HG03571 (cell line): ENCODE results near the gene CERS4.
"Not testable (repeated sequence)": the region's sequence is repeated elsewhere in the genome, so short reads cannot be mapped to it uniquely, and the experiment has no call there.

Experiments
- ATAC-seq: cut with Tn5 transposase; IDR thresholded peaks from one replicate; pipeline ENCODE4 v1.9.1; 2021; ENCODE audit not compliant: unreplicated experiment

Gene CERS4

GRCh38 chr19:8208922-8209461 is at the start of gene CERS4:
CERS4 (plus strand) TSS chr19:8209370; CDS start chr19:8251077, 41,707 bp downstream.
- ATAC-seq = peak; percentile 45

- ATAC-seq = no peak
These were observed 48.0 kb upstream of the CERS4 start for GRCh38 chr19:8161135-8161646.

GRCh38 chr19:8163759-8164158 is 45.4 kb upstream of the CERS4 start:
- no peak for ATAC-seq

- no peak for ATAC-seq
These were observed 41.2 kb upstream of the CERS4 start for GRCh38 chr19:8167985-8168384.

- no peak for ATAC-seq
These were observed 40.6 kb upstream of the CERS4 start for GRCh38 chr19:8168537-8168936.

GRCh38 chr19:8174706-8175105 is 34.5 kb upstream of the CERS4 start:
- no peak for ATAC-seq

- no peak for ATAC-seq
These were observed 29.2 kb upstream of the CERS4 start for GRCh38 chr19:8180018-8180417.

GRCh38 chr19:8184274-8184673 is 24.9 kb upstream of the CERS4 start:
- no peak for ATAC-seq

- ATAC-seq = no peak
These were observed 23.7 kb upstream of the CERS4 start for GRCh38 chr19:8185343-8186068.

GRCh38 chr19:8192221-8192820 is 16.8 kb upstream of the CERS4 start:
- no peak for ATAC-seq

GRCh38 chr19:8194528-8195267 is 14.5 kb upstream of the CERS4 start:
- no peak for ATAC-seq

GRCh38 chr19:8196271-8196927 is 12.8 kb upstream of the CERS4 start:
- ATAC-seq = no peak

GRCh38 chr19:8203288-8204120 is 5.7 kb upstream of the CERS4 start:
- not testable (repeated sequence) for ATAC-seq

- no peak for ATAC-seq
These were observed 4.2 kb upstream of the CERS4 start for GRCh38 chr19:8204961-8205360.

GRCh38 chr19:8206147-8207087 is 2.8 kb upstream of the CERS4 start:
- ATAC-seq = no peak

GRCh38 chr19:8207326-8207725 is 1.8 kb upstream of the CERS4 start:
- not testable (repeated sequence) for ATAC-seq

- no peak for ATAC-seq
These were observed 850 bp upstream of the CERS4 start for GRCh38 chr19:8208119-8208921.
